LNCaP clone FGC (cell line): ENCODE data around the gene TRIM13.

Source experiments
- DNase-seq: peaks from one replicate; pipeline ENCODE4 v3.0.0-alpha.2; 2011; ENCODE audit warnings: low read depth
- H3K4me3 ChIP-seq: 2 replicates; pipeline ENCODE4 v1.5.1; 2011; ENCODE audit warnings: mild to moderate bottlenecking, low read depth, low read length, control low read depth
- CTCF ChIP-seq: IDR thresholded peaks from 2 replicates; pipeline ENCODE4 v1.5.1; 2012; ENCODE audit warnings: mild to moderate bottlenecking; ENCODE audit not compliant: control insufficient read depth, insufficient read depth; ENCODE audit errors: extremely low read depth

The TRIM13 gene

GRCh38 chr13:49958321-49958720 is 38.5 kb upstream of the TRIM13 start:
- no peak for DNase-seq
- TF ChIP-seq CTCF: no peak
- no peak overlapping the region for H3K4me3 ChIP-seq

DNA sequence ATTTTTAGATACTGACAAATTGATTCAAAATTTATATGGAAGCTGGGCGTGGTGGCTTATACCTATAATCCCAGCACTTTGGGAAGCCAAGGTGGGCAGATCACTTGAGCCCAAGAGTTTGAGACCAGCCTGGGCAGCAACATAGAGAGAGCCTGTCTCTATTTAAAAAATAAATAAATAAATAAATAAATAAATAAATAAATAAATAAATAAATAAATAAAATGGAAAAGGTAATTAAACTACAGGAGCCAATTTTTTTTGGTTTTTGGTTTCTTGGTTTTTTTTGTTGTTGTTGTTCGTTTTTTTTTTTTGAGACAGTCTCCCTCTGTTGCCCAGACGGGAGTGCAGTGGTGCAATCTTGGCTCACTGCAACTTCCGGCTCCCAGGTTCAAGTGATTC is 29.4 kb upstream of the TRIM13 start:
- DNase-seq: no peak
- TF ChIP-seq CTCF: no peak
- H3K4me3 ChIP-seq: no peak overlapping the region

GRCh38 chr13:49972709-49973108 is 24.1 kb upstream of the TRIM13 start:
- TF ChIP-seq CTCF: no peak
- no peak for DNase-seq
- H3K4me3 ChIP-seq: no peak overlapping the region

GRCh38 chr13:49975826-49976225 is 21.0 kb upstream of the TRIM13 start:
- H3K4me3 ChIP-seq: no peak overlapping the region
- no peak for TF ChIP-seq CTCF
- DNase-seq: no peak

DNA sequence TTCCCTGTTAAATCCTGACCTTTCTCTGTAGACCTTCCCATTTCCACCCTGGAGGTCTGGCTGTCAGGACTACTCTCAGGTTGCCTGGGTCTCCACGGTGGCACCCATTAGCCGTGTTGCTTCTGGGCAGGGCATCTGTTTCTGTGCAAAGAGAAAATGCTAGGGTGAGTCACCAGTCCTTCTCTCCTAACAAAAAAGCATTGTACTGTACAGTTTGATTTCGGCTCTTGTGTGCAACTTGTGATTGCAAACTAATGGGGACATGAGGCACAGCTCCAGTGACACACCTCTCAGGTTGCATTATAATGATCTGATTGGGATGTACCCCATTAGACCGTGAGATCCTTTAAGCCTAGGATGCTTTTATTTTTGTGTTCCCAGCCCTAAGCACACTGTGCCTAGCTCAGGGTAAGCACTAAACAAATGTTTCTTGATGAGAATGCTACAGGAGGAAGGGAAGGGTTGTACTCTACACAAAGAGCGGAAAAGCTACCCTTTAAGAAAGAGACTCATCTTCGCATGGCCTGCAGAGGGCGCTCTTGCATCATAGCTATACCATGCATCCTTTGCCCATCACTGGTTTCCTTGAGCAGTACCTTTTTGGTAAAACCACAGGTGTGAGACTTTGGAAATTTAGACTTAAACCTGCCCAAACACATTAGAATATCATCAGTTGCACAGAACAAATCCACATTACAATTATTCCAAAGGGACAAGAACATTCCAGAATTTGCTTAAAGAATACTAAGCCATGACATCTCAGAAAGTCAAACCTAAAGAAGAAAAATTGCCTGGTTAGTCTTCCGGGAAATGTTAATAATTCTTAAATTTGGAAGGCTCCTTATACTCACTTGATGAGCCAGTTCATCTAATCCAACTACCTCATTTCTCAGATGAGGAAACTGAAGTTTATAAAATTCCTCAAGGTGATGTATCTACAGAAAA is 20.3 kb upstream of the TRIM13 start:
- no peak overlapping the region for H3K4me3 ChIP-seq

DNA sequence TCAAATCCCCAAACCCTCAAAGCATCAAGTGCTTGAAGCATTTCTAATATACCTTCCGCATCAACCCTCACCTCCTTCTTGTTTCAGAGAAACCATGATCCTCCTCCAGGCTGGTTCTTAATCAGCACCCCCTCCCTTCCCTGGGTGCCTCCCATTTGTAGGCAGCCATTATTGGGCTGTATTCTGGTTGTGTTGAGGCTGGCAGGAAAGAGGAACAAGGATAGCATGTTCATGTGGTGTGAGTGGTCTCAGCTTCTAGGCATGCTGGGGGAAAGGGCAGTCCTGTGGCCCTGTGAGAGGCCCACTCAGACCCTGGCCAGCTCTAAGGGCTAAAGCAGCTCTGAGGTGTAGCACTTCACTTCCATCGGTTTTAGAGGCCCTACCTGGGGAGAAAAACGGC is 18.9 kb upstream of the TRIM13 start:
- no peak for DNase-seq
- no peak overlapping the region for H3K4me3 ChIP-seq
- no peak for TF ChIP-seq CTCF

More for the DNA sequence above, 20.3 kb upstream of the TRIM13 start:
- TF ChIP-seq CTCF: peak; percentile 74
- peak; percentile 34 for DNase-seq
